Right lobe of liver (tissue), 4 donors: ENCODE results near the gene PERM1.

Experiments
- CTCF ChIP-seq, 4 donors: fragments of 200-600 bp in 3 of 4; fragments of 450-650 bp in 1 of 4; IDR thresholded peaks; one replicate each; pipeline versions ENCODE4 v1.5.1 to v1.8.0; 2016 to 2022; ENCODE audit warnings: antibody characterized with exemption in 4 of 4, mild to moderate bottlenecking in 2 of 4
- POLR2A ChIP-seq: fragments of 450-650 bp; IDR thresholded peaks from one replicate; pipeline ENCODE4 v1.6.1; 2017; ENCODE audit warnings: antibody characterized with exemption, mild to moderate bottlenecking
- donor health status: DM: no; HTN: no; CAD: no.
- donor health status: DM: no; HTN: no; CAD: no.
- donor health status: DM: no; HTN: yes; CAD: no.

GRCh38 chr1:938088-938683 is 43.7 kb downstream of the PERM1 start:
- TF ChIP-seq CTCF (IDR thresholded peaks at IDR 0.05), result peak; percentile 55 to 79 (median 62)
- TF ChIP-seq POLR2A, result no peak
